GM23338 (cell line): ENCODE measurements around the gene CNOT6L. TPM values are rescaled to one million over a fixed set of nuclear protein-coding genes. Genes with fewer than 3 reads are reported as not detected.

Source experiments
- ATAC-seq: fragments of 200-7000 bp; cut with Tn5 transposase; 3 replicates; pipeline ENCODE4 v1.9.1; 2020
- DNase-seq: peaks from one replicate; pipeline ENCODE4 v3.0.0-alpha.2; 2015; ENCODE audit warnings: low spot score
- H2AFZ ChIP-seq: fragments of 200-600 bp; sonication (generic); 2 replicates; pipeline ENCODE4 v1.8.0; 2016; ENCODE audit warnings: antibody characterized with exemption, mild to moderate bottlenecking, moderate library complexity
- H3F3A ChIP-seq: fragments of 200-600 bp; sonication (generic); replicated peaks from 2 replicates; pipeline ENCODE4 v1.8.0; 2017; ENCODE audit warnings: antibody characterized with exemption, mixed run types, low read depth
- H3K27ac ChIP-seq: fragments of 200-600 bp; sonication (generic); 2 replicates; pipeline ENCODE4 v1.6.1; 2016; ENCODE audit warnings: low read depth
- H3K27me3 ChIP-seq: fragments of 200-600 bp; sonication (generic); 2 replicates; pipeline ENCODE4 v1.8.0; 2016; ENCODE audit warnings: mild to moderate bottlenecking, mixed run types, moderate library complexity; ENCODE audit not compliant: insufficient read depth
- H3K36me3 ChIP-seq: fragments of 200-600 bp; sonication (generic); 2 replicates; pipeline ENCODE4 v1.8.0; 2016; ENCODE audit warnings: mild to moderate bottlenecking; ENCODE audit not compliant: insufficient read depth
- H3K4me1 ChIP-seq: fragments of 200-600 bp; sonication (generic); 2 replicates; pipeline ENCODE4 v1.8.0; 2016; ENCODE audit warnings: mild to moderate bottlenecking, moderate library complexity; ENCODE audit not compliant: insufficient read depth
- H3K4me2 ChIP-seq: fragments of 200-600 bp; sonication (generic); 2 replicates; pipeline ENCODE4 v1.7.1; 2017; ENCODE audit warnings: mixed run types
- H3K4me3 ChIP-seq: fragments of 200-600 bp; sonication (generic); 2 replicates; pipeline ENCODE4 v1.6.1; 2016; ENCODE audit warnings: mixed run types
- H3K79me2 ChIP-seq: fragments of 200-600 bp; sonication (generic); replicated peaks from 2 replicates; pipeline ENCODE4 v1.8.0; 2017; ENCODE audit warnings: mild to moderate bottlenecking; ENCODE audit not compliant: insufficient read depth
- H3K9me2 ChIP-seq: fragments of 200-600 bp; sonication (generic); 2 replicates; pipeline ENCODE4 v1.8.0; 2017; ENCODE audit not compliant: insufficient read depth
- H4K20me1 ChIP-seq: fragments of 200-600 bp; sonication (generic); replicated peaks from 2 replicates; pipeline ENCODE4 v1.8.0; 2017; ENCODE audit warnings: mild to moderate bottlenecking; ENCODE audit not compliant: insufficient read depth
- H3K27ac Mint-ChIP-seq: 2 replicates; pipeline ENCODE4 v1.8.0; 2020; ENCODE audit warnings: inconsistent platforms, mild to moderate bottlenecking, moderate library complexity, mixed read lengths
- H3K27me3 Mint-ChIP-seq: 3 replicates; pipeline ENCODE4 v1.8.0; 2022; ENCODE audit warnings: low read depth, mild to moderate bottlenecking, moderate library complexity, mixed read lengths, inconsistent platforms; ENCODE audit not compliant: insufficient read depth, poor library complexity
- H3K36me3 Mint-ChIP-seq: 3 replicates; pipeline ENCODE4 v1.8.0; 2021; ENCODE audit warnings: low read depth, mild to moderate bottlenecking, inconsistent platforms, moderate library complexity, mixed read lengths
- H3K4me1 Mint-ChIP-seq: 3 replicates; pipeline ENCODE4 v1.8.0; 2020; ENCODE audit warnings: mild to moderate bottlenecking, inconsistent platforms, mixed read lengths
- H3K4me3 Mint-ChIP-seq: 3 replicates; pipeline ENCODE4 v1.8.0; 2021; ENCODE audit warnings: moderate library complexity, mild to moderate bottlenecking, inconsistent platforms, mixed read lengths
- H3K9me3 Mint-ChIP-seq: 3 replicates; pipeline ENCODE4 v1.8.0; 2020; ENCODE audit warnings: moderate library complexity, mild to moderate bottlenecking, inconsistent platforms, mixed read lengths
- CREB1 ChIP-seq: fragments of 250-450 bp; sonication (Bioruptor Pico); IDR thresholded peaks from 2 replicates; pipeline ENCODE4 v1.5.0; 2020; ENCODE audit warnings: low read depth, mild to moderate bottlenecking, moderate library complexity
- EZH2 ChIP-seq: fragments of 200-600 bp; sonication (generic); IDR thresholded peaks from one replicate; pipeline ENCODE4 v1.8.0; 2017; ENCODE audit warnings: antibody characterized with exemption, mild to moderate bottlenecking, low read depth; ENCODE audit not compliant: unreplicated experiment
- EZH2phosphoT487 ChIP-seq: fragments of 200-600 bp; sonication (generic); IDR thresholded peaks from one replicate; pipeline ENCODE4 v1.8.1; 2018; ENCODE audit warnings: antibody characterized with exemption; ENCODE audit not compliant: unreplicated experiment
- JUNB ChIP-seq: IDR thresholded peaks from one replicate; pipeline ENCODE4 v1.6.1; 2016; ENCODE audit warnings: antibody characterized with exemption; ENCODE audit not compliant: unreplicated experiment
- NANOG ChIP-seq: IDR thresholded peaks from 2 replicates; pipeline ENCODE4 v1.6.1; 2016; ENCODE audit warnings: antibody characterized with exemption, borderline replicate concordance
- POLR2AphosphoS5 ChIP-seq: IDR thresholded peaks from 2 replicates; pipeline ENCODE4 v1.6.1; 2016; ENCODE audit warnings: antibody characterized with exemption, low read depth
- STAT1 ChIP-seq: IDR thresholded peaks from one replicate; pipeline ENCODE4 v1.6.1; 2016; ENCODE audit warnings: antibody characterized with exemption; ENCODE audit not compliant: unreplicated experiment
- ZNF114 ChIP-seq: fragments of 250-450 bp; sonication (Bioruptor Pico); IDR thresholded peaks from 2 replicates; pipeline ENCODE4 v1.5.0; 2020; ENCODE audit warnings: mild to moderate bottlenecking, moderate library complexity
- ZNF331 ChIP-seq: fragments of 250-450 bp; sonication (Bioruptor Pico); IDR thresholded peaks from 2 replicates; pipeline ENCODE4 v1.5.0; 2020; ENCODE audit warnings: low read depth, mild to moderate bottlenecking, moderate library complexity
- polyA plus RNA-seq: library from polyadenylated mRNA; unstranded; fragments of >200 nt; fragmentation: Nextera tagmentation; extraction: Ambion mirVana; gene quantifications from 2 replicates; pipeline ENCODE4 v1.2.1, GENCODE V29; 2016
- total RNA-seq: library from RNA; depleted of rRNA; stranded (reverse); fragments of >200 nt; shearing (Covaris generic); gene quantifications from 2 replicates; pipeline ENCODE4 v1.2.3, GENCODE V29; 2014
- TF ChIP-seq, protein P1 (sequence below): fragments of 250-450 bp; sonication (Bioruptor Pico); IDR thresholded peaks from 2 replicates; pipeline ENCODE4 v1.5.0; 2020; ENCODE audit warnings: mild to moderate bottlenecking, moderate library complexity
- TF ChIP-seq, protein P2 (sequence below), 2 experiments: fragments of 200-600 bp in 1 of 2; sonication (generic) in 1 of 2; conservative IDR thresholded peaks; 2 replicates each; pipeline versions ENCODE4 v1.5.1 to v1.6.1; 2016 to 2017; ENCODE audit warnings: antibody characterized with exemption in 2 of 2, low read depth in 2 of 2, mild to moderate bottlenecking in 2 of 2, moderate library complexity in 1 of 2
- TF ChIP-seq, protein P3 (sequence below): IDR thresholded peaks from 2 replicates; pipeline ENCODE4 v1.6.1; 2016; ENCODE audit warnings: antibody characterized with exemption
- TF ChIP-seq, protein P4 (sequence below): IDR thresholded peaks from one replicate; pipeline ENCODE4 v1.6.1; 2018; ENCODE audit warnings: antibody characterized with exemption; ENCODE audit not compliant: unreplicated experiment

Gene CNOT6L
- total and polyA plus RNA-seq, 2 experiments from 2014 or later, result 3.2 to 13.9 TPM

DNA sequence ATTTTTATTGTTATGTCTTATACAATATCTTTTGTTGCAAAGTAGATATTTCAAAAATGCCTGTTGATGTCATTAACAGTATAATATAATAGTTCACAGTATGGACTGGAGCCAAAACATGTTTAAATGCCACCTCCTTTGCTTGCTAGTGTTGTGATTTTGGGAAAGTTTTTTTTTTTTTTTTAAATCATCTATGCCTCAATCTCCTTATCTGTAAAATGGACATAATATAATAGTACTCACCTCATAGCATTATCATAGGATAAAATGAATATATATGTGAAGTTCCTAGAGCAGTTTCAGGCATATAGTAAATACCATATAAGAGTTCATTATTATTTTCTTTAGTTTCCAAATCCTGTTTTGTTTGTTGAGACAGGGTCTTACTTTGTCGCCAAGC is 25.2 kb upstream of the CNOT6L start:
- Histone ChIP-seq H2AFZ (no peak overlapping the region), H3F3A (no peaks in the 10 kb centered on the region), H3K4me1 (peaks cover 7% of the 10 kb centered on the region), H3K4me2 (no peak overlapping the region), H3K9me2 (no peaks in the 10 kb centered on the region), H4K20me1 (no peaks in the 10 kb centered on the region), H3K36me3 (no peaks in the 10 kb centered on the region), H3K4me3 (no peak overlapping the region), H3K79me2 (no peaks in the 10 kb centered on the region), H3K27me3 (no peaks in the 10 kb centered on the region), H3K27ac (no peak overlapping the region)
- peaks cover 1% of the 10 kb centered on the region for H3K27me3 Mint-ChIP-seq
- DNase-seq (no peak), ATAC-seq (no peak)
- no peak overlapping the region for H3K27ac Mint-ChIP-seq
- no peaks in the 10 kb centered on the region for H3K9me3 Mint-ChIP-seq
- TF ChIP-seq, protein P1, sequence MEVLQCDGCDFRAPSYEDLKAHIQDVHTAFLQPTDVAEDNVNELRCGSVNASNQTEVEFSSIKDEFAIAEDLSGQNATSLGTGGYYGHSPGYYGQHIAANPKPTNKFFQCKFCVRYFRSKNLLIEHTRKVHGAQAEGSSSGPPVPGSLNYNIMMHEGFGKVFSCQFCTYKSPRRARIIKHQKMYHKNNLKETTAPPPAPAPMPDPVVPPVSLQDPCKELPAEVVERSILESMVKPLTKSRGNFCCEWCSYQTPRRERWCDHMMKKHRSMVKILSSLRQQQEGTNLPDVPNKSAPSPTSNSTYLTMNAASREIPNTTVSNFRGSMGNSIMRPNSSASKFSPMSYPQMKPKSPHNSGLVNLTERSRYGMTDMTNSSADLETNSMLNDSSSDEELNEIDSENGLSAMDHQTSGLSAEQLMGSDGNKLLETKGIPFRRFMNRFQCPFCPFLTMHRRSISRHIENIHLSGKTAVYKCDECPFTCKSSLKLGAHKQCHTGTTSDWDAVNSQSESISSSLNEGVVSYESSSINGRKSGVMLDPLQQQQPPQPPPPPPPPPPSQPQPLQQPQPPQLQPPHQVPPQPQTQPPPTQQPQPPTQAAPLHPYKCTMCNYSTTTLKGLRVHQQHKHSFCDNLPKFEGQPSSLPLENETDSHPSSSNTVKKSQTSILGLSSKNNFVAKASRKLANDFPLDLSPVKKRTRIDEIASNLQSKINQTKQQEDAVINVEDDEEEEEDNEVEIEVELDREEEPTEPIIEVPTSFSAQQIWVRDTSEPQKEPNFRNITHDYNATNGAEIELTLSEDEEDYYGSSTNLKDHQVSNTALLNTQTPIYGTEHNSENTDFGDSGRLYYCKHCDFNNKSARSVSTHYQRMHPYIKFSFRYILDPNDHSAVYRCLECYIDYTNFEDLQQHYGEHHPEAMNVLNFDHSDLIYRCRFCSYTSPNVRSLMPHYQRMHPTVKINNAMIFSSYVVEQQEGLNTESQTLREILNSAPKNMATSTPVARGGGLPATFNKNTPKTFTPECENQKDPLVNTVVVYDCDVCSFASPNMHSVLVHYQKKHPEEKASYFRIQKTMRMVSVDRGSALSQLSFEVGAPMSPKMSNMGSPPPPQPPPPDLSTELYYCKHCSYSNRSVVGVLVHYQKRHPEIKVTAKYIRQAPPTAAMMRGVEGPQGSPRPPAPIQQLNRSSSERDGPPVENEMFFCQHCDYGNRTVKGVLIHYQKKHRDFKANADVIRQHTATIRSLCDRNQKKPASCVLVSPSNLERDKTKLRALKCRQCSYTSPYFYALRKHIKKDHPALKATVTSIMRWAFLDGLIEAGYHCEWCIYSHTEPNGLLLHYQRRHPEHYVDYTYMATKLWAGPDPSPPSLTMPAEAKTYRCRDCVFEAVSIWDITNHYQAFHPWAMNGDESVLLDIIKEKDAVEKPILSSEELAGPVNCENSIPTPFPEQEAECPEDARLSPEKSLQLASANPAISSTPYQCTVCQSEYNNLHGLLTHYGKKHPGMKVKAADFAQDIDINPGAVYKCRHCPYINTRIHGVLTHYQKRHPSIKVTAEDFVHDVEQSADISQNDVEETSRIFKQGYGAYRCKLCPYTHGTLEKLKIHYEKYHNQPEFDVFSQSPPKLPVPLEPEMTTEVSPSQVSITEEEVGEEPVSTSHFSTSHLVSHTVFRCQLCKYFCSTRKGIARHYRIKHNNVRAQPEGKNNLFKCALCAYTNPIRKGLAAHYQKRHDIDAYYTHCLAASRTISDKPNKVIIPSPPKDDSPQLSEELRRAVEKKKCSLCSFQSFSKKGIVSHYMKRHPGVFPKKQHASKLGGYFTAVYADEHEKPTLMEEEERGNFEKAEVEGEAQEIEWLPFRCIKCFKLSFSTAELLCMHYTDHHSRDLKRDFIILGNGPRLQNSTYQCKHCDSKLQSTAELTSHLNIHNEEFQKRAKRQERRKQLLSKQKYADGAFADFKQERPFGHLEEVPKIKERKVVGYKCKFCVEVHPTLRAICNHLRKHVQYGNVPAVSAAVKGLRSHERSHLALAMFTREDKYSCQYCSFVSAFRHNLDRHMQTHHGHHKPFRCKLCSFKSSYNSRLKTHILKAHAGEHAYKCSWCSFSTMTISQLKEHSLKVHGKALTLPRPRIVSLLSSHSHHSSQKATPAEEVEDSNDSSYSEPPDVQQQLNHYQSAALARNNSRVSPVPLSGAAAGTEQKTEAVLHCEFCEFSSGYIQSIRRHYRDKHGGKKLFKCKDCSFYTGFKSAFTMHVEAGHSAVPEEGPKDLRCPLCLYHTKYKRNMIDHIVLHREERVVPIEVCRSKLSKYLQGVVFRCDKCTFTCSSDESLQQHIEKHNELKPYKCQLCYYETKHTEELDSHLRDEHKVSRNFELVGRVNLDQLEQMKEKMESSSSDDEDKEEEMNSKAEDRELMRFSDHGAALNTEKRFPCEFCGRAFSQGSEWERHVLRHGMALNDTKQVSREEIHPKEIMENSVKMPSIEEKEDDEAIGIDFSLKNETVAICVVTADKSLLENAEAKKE, result no peak
- no peak for TF ChIP-seq STAT1
- TF ChIP-seq, protein P2, sequence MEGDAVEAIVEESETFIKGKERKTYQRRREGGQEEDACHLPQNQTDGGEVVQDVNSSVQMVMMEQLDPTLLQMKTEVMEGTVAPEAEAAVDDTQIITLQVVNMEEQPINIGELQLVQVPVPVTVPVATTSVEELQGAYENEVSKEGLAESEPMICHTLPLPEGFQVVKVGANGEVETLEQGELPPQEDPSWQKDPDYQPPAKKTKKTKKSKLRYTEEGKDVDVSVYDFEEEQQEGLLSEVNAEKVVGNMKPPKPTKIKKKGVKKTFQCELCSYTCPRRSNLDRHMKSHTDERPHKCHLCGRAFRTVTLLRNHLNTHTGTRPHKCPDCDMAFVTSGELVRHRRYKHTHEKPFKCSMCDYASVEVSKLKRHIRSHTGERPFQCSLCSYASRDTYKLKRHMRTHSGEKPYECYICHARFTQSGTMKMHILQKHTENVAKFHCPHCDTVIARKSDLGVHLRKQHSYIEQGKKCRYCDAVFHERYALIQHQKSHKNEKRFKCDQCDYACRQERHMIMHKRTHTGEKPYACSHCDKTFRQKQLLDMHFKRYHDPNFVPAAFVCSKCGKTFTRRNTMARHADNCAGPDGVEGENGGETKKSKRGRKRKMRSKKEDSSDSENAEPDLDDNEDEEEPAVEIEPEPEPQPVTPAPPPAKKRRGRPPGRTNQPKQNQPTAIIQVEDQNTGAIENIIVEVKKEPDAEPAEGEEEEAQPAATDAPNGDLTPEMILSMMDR (conservative IDR thresholded peaks at IDR 0.05; ENCODE audit: low read depth in 2 of 2), result no peak
- no peak for TF ChIP-seq POLR2AphosphoS5
- TF ChIP-seq ZNF331 (CRISPR knock-in tag), result no peak
- TF ChIP-seq, protein P3, sequence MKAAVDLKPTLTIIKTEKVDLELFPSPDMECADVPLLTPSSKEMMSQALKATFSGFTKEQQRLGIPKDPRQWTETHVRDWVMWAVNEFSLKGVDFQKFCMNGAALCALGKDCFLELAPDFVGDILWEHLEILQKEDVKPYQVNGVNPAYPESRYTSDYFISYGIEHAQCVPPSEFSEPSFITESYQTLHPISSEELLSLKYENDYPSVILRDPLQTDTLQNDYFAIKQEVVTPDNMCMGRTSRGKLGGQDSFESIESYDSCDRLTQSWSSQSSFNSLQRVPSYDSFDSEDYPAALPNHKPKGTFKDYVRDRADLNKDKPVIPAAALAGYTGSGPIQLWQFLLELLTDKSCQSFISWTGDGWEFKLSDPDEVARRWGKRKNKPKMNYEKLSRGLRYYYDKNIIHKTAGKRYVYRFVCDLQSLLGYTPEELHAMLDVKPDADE, result no peak
- no peak for TF ChIP-seq NANOG
- TF ChIP-seq JUNB, result no peak
- no peak for TF ChIP-seq EZH2phosphoT487
- TF ChIP-seq CREB1 (CRISPR knock-in tag), result no peak
- no peak for TF ChIP-seq EZH2
- TF ChIP-seq, protein P4, sequence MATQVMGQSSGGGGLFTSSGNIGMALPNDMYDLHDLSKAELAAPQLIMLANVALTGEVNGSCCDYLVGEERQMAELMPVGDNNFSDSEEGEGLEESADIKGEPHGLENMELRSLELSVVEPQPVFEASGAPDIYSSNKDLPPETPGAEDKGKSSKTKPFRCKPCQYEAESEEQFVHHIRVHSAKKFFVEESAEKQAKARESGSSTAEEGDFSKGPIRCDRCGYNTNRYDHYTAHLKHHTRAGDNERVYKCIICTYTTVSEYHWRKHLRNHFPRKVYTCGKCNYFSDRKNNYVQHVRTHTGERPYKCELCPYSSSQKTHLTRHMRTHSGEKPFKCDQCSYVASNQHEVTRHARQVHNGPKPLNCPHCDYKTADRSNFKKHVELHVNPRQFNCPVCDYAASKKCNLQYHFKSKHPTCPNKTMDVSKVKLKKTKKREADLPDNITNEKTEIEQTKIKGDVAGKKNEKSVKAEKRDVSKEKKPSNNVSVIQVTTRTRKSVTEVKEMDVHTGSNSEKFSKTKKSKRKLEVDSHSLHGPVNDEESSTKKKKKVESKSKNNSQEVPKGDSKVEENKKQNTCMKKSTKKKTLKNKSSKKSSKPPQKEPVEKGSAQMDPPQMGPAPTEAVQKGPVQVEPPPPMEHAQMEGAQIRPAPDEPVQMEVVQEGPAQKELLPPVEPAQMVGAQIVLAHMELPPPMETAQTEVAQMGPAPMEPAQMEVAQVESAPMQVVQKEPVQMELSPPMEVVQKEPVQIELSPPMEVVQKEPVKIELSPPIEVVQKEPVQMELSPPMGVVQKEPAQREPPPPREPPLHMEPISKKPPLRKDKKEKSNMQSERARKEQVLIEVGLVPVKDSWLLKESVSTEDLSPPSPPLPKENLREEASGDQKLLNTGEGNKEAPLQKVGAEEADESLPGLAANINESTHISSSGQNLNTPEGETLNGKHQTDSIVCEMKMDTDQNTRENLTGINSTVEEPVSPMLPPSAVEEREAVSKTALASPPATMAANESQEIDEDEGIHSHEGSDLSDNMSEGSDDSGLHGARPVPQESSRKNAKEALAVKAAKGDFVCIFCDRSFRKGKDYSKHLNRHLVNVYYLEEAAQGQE, result no peak
- no peak for TF ChIP-seq ZNF114 (CRISPR knock-in tag)
- no peaks in the 10 kb centered on the region for H3K36me3 Mint-ChIP-seq
- no peak overlapping the region for H3K4me3 Mint-ChIP-seq
- peaks cover 11% of the 10 kb centered on the region; the same call in 2 of the 3 replicates for H3K4me1 Mint-ChIP-seq
